Endothelial cell of umbilical vein (primary cell): Measurements from ENCODE around the gene GCNT1. TPM values are rescaled to one million over a fixed set of nuclear protein-coding genes. Genes with fewer than 3 reads are reported as not detected.

Experiments
- BruUV-seq: library from RNA; stranded (reverse); fragments of 400-500 nt; replicated peaks from 2 replicates; lab custom pipeline; 2021; lab: Mats Ljungman, UMichigan
- CTCF ChIA-PET: fragments of 300-600, 350-600 bp; sonication (Branson Sonifier 250); formaldehyde crosslinking; loops from one replicate; lab custom pipeline; 2021; ENCODE audit warnings: antibody characterized with exemption, inconsistent platforms; lab: Charles Lee
- POLR2A ChIA-PET: fragments of 300-600, 350-600 bp; sonication (Branson Sonifier 250); formaldehyde crosslinking; loops from one replicate; lab custom pipeline; 2021; ENCODE audit warnings: antibody characterized with exemption, inconsistent platforms; lab: Charles Lee
- DNase-seq: peaks from one replicate; pipeline ENCODE4 v3.0.0-alpha.2; 2011; ENCODE audit warnings: low read depth, low spot score
- FAIRE-seq: peaks from 2 replicates; lab custom pipeline; 2011; peaks lifted over from hg19 to GRCh38; lab: Jason Lieb, UNC
- H2AFZ ChIP-seq: 2 replicates; pipeline ENCODE4 v1.6.0; 2012; ENCODE audit warnings: low read depth, low read length, control low read depth, inconsistent platforms
- H3K27ac ChIP-seq: 2 replicates; pipeline ENCODE4 v1.5.1; 2011; ENCODE audit warnings: low read depth, mild to moderate bottlenecking, control low read depth, low read length, moderate library complexity; ENCODE audit not compliant: insufficient read depth
- H3K27me3 ChIP-seq, 2 experiments: 2 replicates each; pipeline versions ENCODE4 v1.6.0 to v1.6.1; 2011; ENCODE audit warnings: low read length in 2 of 2, mixed read lengths in 1 of 2; ENCODE audit not compliant: control insufficient read depth in 2 of 2, insufficient read depth in 2 of 2
- H3K36me3 ChIP-seq, 2 experiments: 2 replicates in 1 of 2; 3 replicates in 1 of 2; pipeline ENCODE4 v1.5.1; 2011; ENCODE audit warnings: low read length in 2 of 2, mild to moderate bottlenecking in 1 of 2, moderate library complexity in 1 of 2; ENCODE audit not compliant: control insufficient read depth in 2 of 2, insufficient read depth in 2 of 2; ENCODE audit errors: extremely low read depth in 1 of 2
- H3K4me1 ChIP-seq: 3 replicates; pipeline ENCODE4 v1.5.1; 2011; ENCODE audit warnings: mild to moderate bottlenecking, low read length; ENCODE audit not compliant: control insufficient read depth, insufficient read depth; ENCODE audit errors: extremely low read depth
- H3K4me2 ChIP-seq: 2 replicates; pipeline ENCODE4 v1.6.1; 2011; ENCODE audit warnings: low read length, control low read depth, mixed read lengths; ENCODE audit not compliant: insufficient read depth
- H3K4me3 ChIP-seq, 3 experiments: fragments of 200-600 bp in 1 of 3; sonication (generic), shearing (Covaris generic) in 1 of 3; replicated peaks in 1 of 3; 2 replicates each; pipeline ENCODE4 v1.5.1; 2011 to 2016; ENCODE audit warnings: control low read depth in 3 of 3, low read length in 3 of 3, mild to moderate bottlenecking in 2 of 3, inconsistent platforms in 1 of 3, low read depth in 1 of 3, moderate library complexity in 1 of 3; ENCODE audit not compliant: insufficient read depth in 1 of 3
- H3K79me2 ChIP-seq: 2 replicates; pipeline ENCODE4 v1.6.0; 2012; ENCODE audit warnings: low read length, inconsistent platforms; ENCODE audit not compliant: control insufficient read depth, insufficient read depth
- H3K9ac ChIP-seq: replicated peaks from 2 replicates; pipeline ENCODE3; 2011; ENCODE audit warnings: low read length, control low read depth; ENCODE audit not compliant: insufficient read depth; ENCODE audit errors: extremely low read depth
- H3K9me1 ChIP-seq: replicated peaks from 3 replicates; pipeline ENCODE4 v1.6.0; 2011; ENCODE audit warnings: mild to moderate bottlenecking, low read length; ENCODE audit not compliant: control insufficient read depth, insufficient read depth; ENCODE audit errors: extremely low read depth
- H3K9me3 ChIP-seq: replicated peaks from 2 replicates; pipeline ENCODE4 v1.5.1; 2012; ENCODE audit warnings: low read length, inconsistent platforms; ENCODE audit not compliant: control insufficient read depth, insufficient read depth
- H4K20me1 ChIP-seq: replicated peaks from 2 replicates; pipeline ENCODE3; 2011; ENCODE audit warnings: mild to moderate bottlenecking, low read length; ENCODE audit not compliant: control insufficient read depth, insufficient read depth; ENCODE audit errors: extremely low read depth
- EZH2 ChIP-seq: IDR thresholded peaks from 2 replicates; pipeline ENCODE4 v1.6.1; 2012; ENCODE audit warnings: borderline replicate concordance, low read depth, mild to moderate bottlenecking, moderate library complexity, low read length, inconsistent platforms; ENCODE audit not compliant: severe bottlenecking
- FOS ChIP-seq: IDR thresholded peaks from 2 replicates; pipeline ENCODE4 v1.6.1; 2011; ENCODE audit warnings: mild to moderate bottlenecking, low read length, moderate library complexity, borderline replicate concordance; ENCODE audit not compliant: insufficient read depth
- GATA2 ChIP-seq: IDR thresholded peaks from 2 replicates; pipeline ENCODE4 v1.7.0; 2011; ENCODE audit warnings: low read depth, mild to moderate bottlenecking, moderate library complexity, mixed read lengths, low read length; ENCODE audit not compliant: insufficient read length, insufficient read depth
- JUN ChIP-seq: IDR thresholded peaks from 2 replicates; pipeline ENCODE4 v1.6.1; 2011; ENCODE audit warnings: borderline replicate concordance, low read depth; ENCODE audit not compliant: insufficient read length, insufficient read depth
- MYC ChIP-seq: IDR thresholded peaks from one replicate; pipeline ENCODE4 v1.6.1; 2011; ENCODE audit warnings: mild to moderate bottlenecking, low read depth, low read length
- POLR2A ChIP-seq: IDR thresholded peaks from 2 replicates; pipeline ENCODE4 v1.6.1; 2012; ENCODE audit warnings: low read depth, mild to moderate bottlenecking, control low read depth, low read length
- POLR2AphosphoS5 ChIP-seq: IDR thresholded peaks from 2 replicates; pipeline ENCODE4 v1.6.1; 2012; ENCODE audit warnings: low read depth, mild to moderate bottlenecking, control low read depth, low read length, moderate library complexity; ENCODE audit not compliant: insufficient read depth
- dilution Hi-C: fragments of 300-500 bp; cut with MboI; formaldehyde crosslinking; loops from one replicate; pipeline ENCODE4 v1.15.0; 2019; ENCODE audit warnings: low sequenced_read_pairs; ENCODE audit not compliant: extremely low pct_ligation_motif_present
- intact Hi-C: fragments of 100-400 bp; cut with micrococcal nuclease; formaldehyde crosslinking; loops from one replicate; pipeline ENCODE4 v1.10.0; 2022
- polyA plus RNA-seq, 4 experiments: library from polyadenylated mRNA; depleted of rRNA in 3 of 4; stranded (reverse) in 3 of 4; unstranded in 1 of 4; fragments of >200 nt; gene quantifications; 2 replicates each; pipeline versions ENCODE4 v1.2.1 to v1.2.3, GENCODE V29; 2011 to 2012; ENCODE audit warnings: missing spikeins in 1 of 4
- total RNA-seq: library from RNA; stranded (reverse); gene quantifications from 2 replicates; pipeline ENCODE4 v1.2.3, GENCODE V29; 2021
- TF ChIP-seq, protein P1 (sequence below): IDR thresholded peaks from 2 replicates; pipeline ENCODE4 v1.6.1; 2011; ENCODE audit not compliant: insufficient read depth, insufficient read length
- TF ChIP-seq, protein P2 (sequence below), 2 donors: IDR thresholded peaks; 1 replicate in 1 of 2; 2 replicates in 1 of 2; pipeline ENCODE4 v1.5.1; 2011; ENCODE audit warnings: low read length in 2 of 2, mild to moderate bottlenecking in 2 of 2, moderate library complexity in 2 of 2, control low read depth in 1 of 2, inconsistent platforms in 1 of 2, low read depth in 1 of 2; ENCODE audit not compliant: insufficient read depth in 1 of 2; ENCODE audit errors: extremely low read depth in 1 of 2

The GCNT1 gene
- total and polyA plus RNA-seq, 2 donors (not counting 3 experiments of a cell fraction or from before 2014, with no cell fraction given) = 18.1 to 30.9 TPM

DNA sequence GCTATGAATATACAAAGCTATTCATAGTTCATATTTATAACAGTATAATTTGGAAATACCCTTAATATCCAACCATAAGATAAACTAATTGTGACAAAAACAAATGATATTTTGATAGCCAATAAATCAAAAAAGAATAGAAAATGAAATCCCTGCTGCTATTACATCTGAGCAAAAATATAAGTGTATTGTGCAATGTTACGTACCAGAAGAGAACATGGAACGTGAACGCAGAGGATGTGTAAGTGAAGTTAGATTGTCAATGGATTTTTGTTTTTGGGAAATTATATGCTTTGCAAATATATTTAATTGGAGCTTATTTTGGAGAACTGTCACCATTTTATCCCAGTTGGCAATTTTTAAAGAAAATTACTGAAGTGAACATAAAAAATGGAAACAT is 15.4 kb downstream of the GCNT1 start:
- Histone ChIP-seq H3K4me2 (no peak overlapping the region), H3K36me3 (peaks cover 0 to 6% of the 10 kb centered on the region in 2 experiments), H3K27me3 (no peaks in the 10 kb centered on the region), H2AFZ (no peak overlapping the region), H3K4me3 (no peak overlapping the region), H3K79me2 (no peaks in the 10 kb centered on the region), H3K9ac (no peak overlapping the region), H3K9me3 (no peaks in the 10 kb centered on the region), H3K4me1 (no peaks in the 10 kb centered on the region), H4K20me1 (no peaks in the 10 kb centered on the region), H3K9me1 (no peaks in the 10 kb centered on the region), H3K27ac (no peak overlapping the region)
- no peak for TF ChIP-seq FOS
- no peak for TF ChIP-seq POLR2AphosphoS5
- no peak for TF ChIP-seq EZH2
- TF ChIP-seq, protein P1, sequence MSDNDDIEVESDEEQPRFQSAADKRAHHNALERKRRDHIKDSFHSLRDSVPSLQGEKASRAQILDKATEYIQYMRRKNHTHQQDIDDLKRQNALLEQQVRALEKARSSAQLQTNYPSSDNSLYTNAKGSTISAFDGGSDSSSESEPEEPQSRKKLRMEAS = no peak
- no peak for TF ChIP-seq POLR2A
- no peak for TF ChIP-seq GATA2
- no peak for TF ChIP-seq JUN
- TF ChIP-seq MYC = no peak
- TF ChIP-seq, protein P2, sequence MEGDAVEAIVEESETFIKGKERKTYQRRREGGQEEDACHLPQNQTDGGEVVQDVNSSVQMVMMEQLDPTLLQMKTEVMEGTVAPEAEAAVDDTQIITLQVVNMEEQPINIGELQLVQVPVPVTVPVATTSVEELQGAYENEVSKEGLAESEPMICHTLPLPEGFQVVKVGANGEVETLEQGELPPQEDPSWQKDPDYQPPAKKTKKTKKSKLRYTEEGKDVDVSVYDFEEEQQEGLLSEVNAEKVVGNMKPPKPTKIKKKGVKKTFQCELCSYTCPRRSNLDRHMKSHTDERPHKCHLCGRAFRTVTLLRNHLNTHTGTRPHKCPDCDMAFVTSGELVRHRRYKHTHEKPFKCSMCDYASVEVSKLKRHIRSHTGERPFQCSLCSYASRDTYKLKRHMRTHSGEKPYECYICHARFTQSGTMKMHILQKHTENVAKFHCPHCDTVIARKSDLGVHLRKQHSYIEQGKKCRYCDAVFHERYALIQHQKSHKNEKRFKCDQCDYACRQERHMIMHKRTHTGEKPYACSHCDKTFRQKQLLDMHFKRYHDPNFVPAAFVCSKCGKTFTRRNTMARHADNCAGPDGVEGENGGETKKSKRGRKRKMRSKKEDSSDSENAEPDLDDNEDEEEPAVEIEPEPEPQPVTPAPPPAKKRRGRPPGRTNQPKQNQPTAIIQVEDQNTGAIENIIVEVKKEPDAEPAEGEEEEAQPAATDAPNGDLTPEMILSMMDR (IDR thresholded peaks at IDR 0.05; ENCODE audit: extremely low read depth in 1 of 2, insufficient read depth in 1 of 2, low read depth in 1 of 2, low read length in 2 of 2) = no peak
- FAIRE-seq = no peak
- ChIA-PET CTCF (interaction anchor here (1.4 kb wide), 1 partner anchor 14 kb away, joined by 3 read pairs; no protein-coding TSS in a partner anchor), POLR2A (interaction anchor here (0.6 kb wide), 1 partner anchor 250 kb away, joined by 3 read pairs; no protein-coding TSS in a partner anchor)
- no peak for DNase-seq
- dilution Hi-C loops = no loop called here
- no TSS peak for BruUV-seq
- intact Hi-C loops = no loop called here
